Thyroid gland (tissue), 4 donors: ENCODE results near the gene CCNJL. TPM values are rescaled to one million over a fixed set of nuclear protein-coding genes. Genes with fewer than 3 reads are reported as not detected.
A peak's percentile ranks its signal among the peaks of the same experiment; 100 is the strongest.

Experiments used
- DNase-seq, 2 donors: peaks; one replicate each; pipeline ENCODE4 v3.0.0-alpha.2; 2019
- H3K27ac ChIP-seq, 3 donors: fragments of 200-600 bp; sonication (generic); 1 replicate in 2 of 3; 2 replicates in 1 of 3; pipeline ENCODE4 v1.5.1; 2016 to 2019; ENCODE audit warnings: mild to moderate bottlenecking in 1 of 3, moderate library complexity in 1 of 3
- H3K27me3 ChIP-seq: fragments of 200-600 bp; sonication (generic); one replicate; pipeline ENCODE4 v1.5.1; 2019
- H3K36me3 ChIP-seq, 2 donors: fragments of 200-600 bp; sonication (generic); one replicate each; pipeline ENCODE4 v1.5.1; 2016 to 2019
- H3K4me1 ChIP-seq, 2 donors: fragments of 200-600 bp; sonication (generic); one replicate each; pipeline ENCODE4 v1.5.1; 2017 to 2019
- H3K4me3 ChIP-seq, 3 donors: fragments of 200-600 bp; sonication (generic); replicated peaks in 1 of 3; 1 replicate in 2 of 3; 2 replicates in 1 of 3; pipeline ENCODE4 v1.5.1; 2016; ENCODE audit warnings: mild to moderate bottlenecking in 1 of 3
- H3K9me3 ChIP-seq: fragments of 200-600 bp; sonication (generic); one replicate; pipeline ENCODE4 v1.5.1; 2017
- POLR2A ChIP-seq, 2 donors: fragments of 450-650 bp; IDR thresholded peaks; one replicate each; pipeline ENCODE4 v1.6.1; 2017; ENCODE audit warnings: antibody characterized with exemption in 2 of 2, mild to moderate bottlenecking in 2 of 2, moderate library complexity in 1 of 2
- WGBS, 2 donors: methylation state at CpG; one replicate each; pipeline ENCODE4 v1.1.5; 2017; 5-methylcytosine and 5-hydroxymethylcytosine counted together
- intact Hi-C: fragments of 100-400 bp; cut with DNase I; formaldehyde crosslinking; loops from one replicate; pipeline ENCODE4 v1.15.1; 2023
- total RNA-seq, 4 donors: library from RNA; depleted of rRNA; stranded (reverse); fragments of >200 nt; gene quantifications; one replicate each; pipeline ENCODE4 v1.2.3, GENCODE V29; 2016
- TF ChIP-seq, protein P1 (sequence below), 6 experiments: fragments of 200-600 bp in 3 of 6; fragments of 450-650 bp in 3 of 6; sonication (generic) in 3 of 6; IDR thresholded peaks; one replicate each; pipeline ENCODE4 v1.5.1; 2016 to 2019; ENCODE audit warnings: antibody characterized with exemption in 6 of 6, mild to moderate bottlenecking in 2 of 6, inconsistent platforms in 1 of 6, moderate library complexity in 1 of 6

Gene CCNJL
- total RNA-seq, 4 donors from 2014 or later: 6.3 to 11.8 (median 10.0) TPM

DNA sequence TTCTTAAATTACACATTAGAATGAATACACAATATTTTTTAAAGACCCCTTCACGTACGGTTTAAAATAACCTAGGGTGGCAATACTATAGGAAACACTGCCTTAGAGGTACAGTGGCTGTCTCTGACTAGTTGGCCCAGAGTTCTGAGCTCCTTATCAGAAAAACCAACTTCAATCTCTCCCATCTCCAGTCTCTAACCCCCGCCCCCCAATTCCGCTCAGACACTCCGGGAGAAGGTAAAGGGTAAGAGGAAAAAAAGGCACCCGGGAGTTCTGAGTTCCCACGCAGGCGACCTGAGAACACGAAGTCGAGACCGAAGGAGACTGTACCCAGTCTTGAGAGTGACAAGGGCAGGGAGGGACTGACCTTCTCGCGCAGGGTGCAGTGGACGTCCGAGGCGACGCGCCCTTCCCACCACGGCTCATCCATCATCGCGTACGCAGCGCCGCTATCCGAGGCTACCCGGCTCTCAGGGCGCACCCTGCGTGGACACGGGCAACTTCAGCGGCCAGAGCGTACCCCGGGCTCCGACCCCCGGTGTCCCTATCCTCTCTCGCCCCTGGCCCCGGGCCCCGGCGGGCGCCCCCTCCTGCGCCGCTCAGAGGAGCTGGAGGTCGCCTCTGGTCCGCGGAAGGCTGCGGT is 752 bp downstream of the CCNJL start:
- peak; percentile 44 to 61 for DNase-seq
- no peak for TF ChIP-seq POLR2A (IDR thresholded peaks at IDR 0.05)
- TF ChIP-seq, protein P1, sequence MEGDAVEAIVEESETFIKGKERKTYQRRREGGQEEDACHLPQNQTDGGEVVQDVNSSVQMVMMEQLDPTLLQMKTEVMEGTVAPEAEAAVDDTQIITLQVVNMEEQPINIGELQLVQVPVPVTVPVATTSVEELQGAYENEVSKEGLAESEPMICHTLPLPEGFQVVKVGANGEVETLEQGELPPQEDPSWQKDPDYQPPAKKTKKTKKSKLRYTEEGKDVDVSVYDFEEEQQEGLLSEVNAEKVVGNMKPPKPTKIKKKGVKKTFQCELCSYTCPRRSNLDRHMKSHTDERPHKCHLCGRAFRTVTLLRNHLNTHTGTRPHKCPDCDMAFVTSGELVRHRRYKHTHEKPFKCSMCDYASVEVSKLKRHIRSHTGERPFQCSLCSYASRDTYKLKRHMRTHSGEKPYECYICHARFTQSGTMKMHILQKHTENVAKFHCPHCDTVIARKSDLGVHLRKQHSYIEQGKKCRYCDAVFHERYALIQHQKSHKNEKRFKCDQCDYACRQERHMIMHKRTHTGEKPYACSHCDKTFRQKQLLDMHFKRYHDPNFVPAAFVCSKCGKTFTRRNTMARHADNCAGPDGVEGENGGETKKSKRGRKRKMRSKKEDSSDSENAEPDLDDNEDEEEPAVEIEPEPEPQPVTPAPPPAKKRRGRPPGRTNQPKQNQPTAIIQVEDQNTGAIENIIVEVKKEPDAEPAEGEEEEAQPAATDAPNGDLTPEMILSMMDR (IDR thresholded peaks at IDR 0.05): no peak

DNA sequence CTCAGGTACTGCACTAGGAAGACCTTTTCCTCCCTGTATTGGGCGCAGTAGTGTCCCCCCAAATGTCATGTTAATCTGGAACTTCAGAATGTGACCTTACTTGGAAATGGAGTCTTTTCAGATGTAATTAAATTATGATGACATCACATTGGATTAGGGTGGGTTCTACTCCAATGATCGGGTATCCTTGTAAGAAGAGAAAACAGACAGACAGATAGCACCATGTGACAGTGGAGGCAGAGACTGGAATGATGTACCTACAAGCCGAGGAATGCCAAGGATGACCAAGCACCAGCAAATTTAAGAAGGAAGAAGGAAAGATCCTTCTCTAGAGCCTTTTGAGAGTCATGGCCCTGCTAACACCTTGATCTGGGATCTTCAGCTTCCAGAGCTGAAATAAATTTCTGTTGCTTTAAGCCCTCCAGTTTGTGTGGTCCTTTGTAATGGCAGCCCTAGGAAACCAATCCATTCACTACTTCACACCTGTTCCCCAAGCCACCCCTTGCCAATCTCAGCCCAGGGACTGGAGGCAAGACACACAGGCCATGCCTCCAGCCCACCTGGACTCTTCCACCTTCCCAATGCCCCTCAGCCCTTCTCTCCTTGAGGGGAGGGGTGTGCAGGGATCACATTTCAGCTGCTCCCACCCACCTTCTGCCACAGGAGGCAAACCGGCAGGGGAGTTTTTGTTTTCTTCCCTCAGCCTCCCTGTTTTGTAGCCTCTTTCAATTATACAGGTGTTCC is 1.6 kb downstream of the CCNJL start:
- Histone ChIP-seq H3K36me3 (no peaks in the 10 kb centered on the region), H3K4me1 (peaks cover 6 to 11% of the 10 kb centered on the region in 2 donors), H3K27ac (peak overlapping the region; percentile 24 to 82 (median 78)), H3K4me3 (no peak overlapping the region), H3K9me3 (no peaks in the 10 kb centered on the region), H3K27me3 (no peaks in the 10 kb centered on the region)
- DNase-seq: no peak
- no peak for TF ChIP-seq POLR2A (IDR thresholded peaks at IDR 0.05)
- TF ChIP-seq, protein P1 (IDR thresholded peaks at IDR 0.05): no peak
- 94% methylated on average over 4 of the region's 4 CpGs for WGBS, 2 donors
- intact Hi-C loops: no loop called here

More for the DNA sequence above, 752 bp downstream of the CCNJL start:
- WGBS, 2 donors: 7 to 9% methylated on average over 18 to 26 of the region's 45 CpGs
- Histone ChIP-seq H3K27me3 (no peaks in the 10 kb centered on the region), H3K27ac (peak overlapping the region; percentile 70 to 82 (median 78)), H3K4me1 (peaks cover 15 to 19% of the 10 kb centered on the region in 2 donors), H3K36me3 (no peaks in the 10 kb centered on the region), H3K4me3 (peak overlapping the region; percentile 51 to 86 (median 58)), H3K9me3 (no peaks in the 10 kb centered on the region)
- intact Hi-C loops: no loop called here

DNA sequence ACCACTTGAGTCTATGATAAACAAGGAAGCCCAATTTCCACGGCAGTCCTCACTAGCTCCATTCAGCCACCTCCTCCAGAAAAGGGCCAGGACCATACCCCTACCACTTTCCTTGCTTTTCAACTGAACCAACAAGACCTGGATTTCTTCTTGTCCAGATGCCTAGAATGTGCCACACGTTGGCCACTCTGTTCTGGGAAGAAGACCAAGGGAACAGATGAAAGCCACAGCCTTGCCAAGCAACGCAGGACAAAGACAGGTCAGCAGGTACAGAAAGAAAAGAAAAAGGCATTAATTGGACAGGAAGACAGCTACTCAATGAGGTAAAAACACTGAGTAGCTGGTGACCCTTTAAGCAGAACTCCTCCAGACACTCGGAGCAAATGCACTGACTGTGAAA is 2.2 kb downstream of the CCNJL start:
- DNase-seq: peak in 1 of 2 donors; percentile 17
- no peaks in the 10 kb centered on the region for H3K36me3 ChIP-seq
- H3K27ac ChIP-seq: peak overlapping the region in 1 of 3 donors; percentile 15
- intact Hi-C loops: no loop called here
- no peaks in the 10 kb centered on the region for H3K27me3 ChIP-seq
- no peak overlapping the region for H3K4me3 ChIP-seq
- no peaks in the 10 kb centered on the region for H3K9me3 ChIP-seq
- H3K4me1 ChIP-seq: peaks cover 4 to 9% of the 10 kb centered on the region in 2 donors
- TF ChIP-seq POLR2A (IDR thresholded peaks at IDR 0.05): no peak
- TF ChIP-seq, protein P1 (IDR thresholded peaks at IDR 0.05): no peak
- 73 to 87% methylated on average over 4 of the region's 4 CpGs for WGBS, 2 donors

DNA sequence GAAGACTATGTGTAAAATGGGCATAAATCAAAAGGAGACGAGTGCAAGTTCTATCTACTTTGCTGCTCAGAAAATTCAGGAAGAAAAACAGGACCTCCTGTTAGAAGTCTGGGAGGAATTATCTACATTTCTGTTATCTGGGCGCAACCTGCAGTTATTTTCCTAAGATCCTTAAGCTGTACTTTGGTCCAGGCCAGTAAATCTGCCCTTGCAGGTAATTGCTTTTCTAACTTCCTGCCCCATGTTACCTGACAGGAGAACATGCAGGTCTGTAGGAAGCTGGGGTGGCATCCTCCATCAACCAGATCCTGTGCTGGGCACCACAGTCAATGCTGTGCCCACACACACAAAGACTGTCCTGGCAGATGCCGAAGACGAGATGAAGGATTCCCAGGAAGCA is 5.7 kb downstream of the CCNJL start:
- no peaks in the 10 kb centered on the region for H3K27me3 ChIP-seq
- no peaks in the 10 kb centered on the region for H3K9me3 ChIP-seq
- intact Hi-C loops: no loop called here
- peaks cover 4 to 9% of the 10 kb centered on the region in 2 donors for H3K4me1 ChIP-seq
- TF ChIP-seq, protein P1 (IDR thresholded peaks at IDR 0.05): no peak
- no peak for TF ChIP-seq POLR2A (IDR thresholded peaks at IDR 0.05)
- WGBS, 2 donors: 93 to 100% methylated on average over 4 of the region's 4 CpGs
- DNase-seq: no peak
- H3K4me3 ChIP-seq: no peak overlapping the region
- no peaks in the 10 kb centered on the region for H3K36me3 ChIP-seq
- no peak overlapping the region for H3K27ac ChIP-seq

DNA sequence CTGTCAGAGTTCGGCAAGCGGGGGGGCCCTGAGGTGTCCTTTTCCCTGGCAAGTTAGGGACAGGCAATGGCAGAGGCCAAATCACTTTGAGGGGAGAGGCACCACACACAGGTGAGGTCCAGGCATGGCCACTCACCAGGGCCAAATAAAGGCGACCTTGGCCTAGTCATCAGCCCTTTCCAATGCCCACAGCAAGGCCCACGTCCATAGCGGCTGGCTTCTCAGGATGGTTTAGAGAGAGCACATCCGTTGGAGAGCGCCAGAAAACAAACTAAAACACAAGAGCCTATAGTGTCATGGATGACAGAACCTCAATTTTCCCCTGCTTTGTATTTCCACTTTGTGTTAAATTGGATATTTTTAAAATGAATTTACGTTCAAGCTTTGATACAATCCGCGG is 7.0 kb downstream of the CCNJL start:
- intact Hi-C loops: no loop called here
- DNase-seq: no peak

More for the DNA sequence above, 7.0 kb downstream of the CCNJL start:
- H3K27me3 ChIP-seq: no peaks in the 10 kb centered on the region
- no peaks in the 10 kb centered on the region for H3K36me3 ChIP-seq
- no peak for TF ChIP-seq POLR2A (IDR thresholded peaks at IDR 0.05)
- TF ChIP-seq, protein P1 (IDR thresholded peaks at IDR 0.05): no peak
- no peak overlapping the region for H3K27ac ChIP-seq
- 88 to 90% methylated on average over 10 of the region's 10 CpGs for WGBS, 2 donors
- no peaks in the 10 kb centered on the region for H3K4me1 ChIP-seq
- no peaks in the 10 kb centered on the region for H3K9me3 ChIP-seq
- H3K4me3 ChIP-seq: no peak overlapping the region
